DOHH2 (cell line): ENCODE measurements around the gene METTL5.
"Not testable (repeated sequence)": the region's sequence is repeated elsewhere in the genome, so short reads cannot be mapped to it uniquely, and the experiment has no call there.

Source experiments
- H3F3A ChIP-seq: fragments of 200-600 bp; sonication (generic), shearing (Covaris generic); 2 replicates; pipeline ENCODE4 v1.6.0; 2016; ENCODE audit warnings: antibody characterized with exemption, mild to moderate bottlenecking; ENCODE audit not compliant: control insufficient read depth, insufficient read depth
- H3K27ac ChIP-seq: fragments of 200-600 bp; sonication (generic); 2 replicates; pipeline ENCODE4 v1.5.1; 2014; ENCODE audit warnings: low read depth, mild to moderate bottlenecking, low read length, moderate library complexity
- H3K27me3 ChIP-seq: fragments of 200-600 bp; sonication (generic); 2 replicates; pipeline ENCODE4 v1.6.1; 2014; ENCODE audit warnings: mild to moderate bottlenecking, low read length, mixed read lengths; ENCODE audit not compliant: control insufficient read depth
- H3K36me3 ChIP-seq: fragments of 200-600 bp; sonication (generic); 2 replicates; pipeline ENCODE4 v1.6.1; 2014; ENCODE audit warnings: mild to moderate bottlenecking, low read length, moderate library complexity, mixed read lengths; ENCODE audit not compliant: control insufficient read depth
- H3K4me1 ChIP-seq: fragments of 200-600 bp; sonication (generic); 2 replicates; pipeline ENCODE4 v1.6.1; 2014; ENCODE audit warnings: mild to moderate bottlenecking, low read length, mixed read lengths; ENCODE audit not compliant: control insufficient read depth
- H3K4me2 ChIP-seq: fragments of 200-600 bp; sonication (generic); 2 replicates; pipeline ENCODE4 v1.6.0; 2014; ENCODE audit warnings: mild to moderate bottlenecking, low read length, moderate library complexity
- H3K4me3 ChIP-seq: fragments of 200-600 bp; sonication (generic); 2 replicates; pipeline ENCODE4 v1.5.1; 2014; ENCODE audit warnings: mild to moderate bottlenecking, low read length, mixed read lengths
- H3K79me2 ChIP-seq: fragments of 200-600 bp; sonication (generic); 2 replicates; pipeline ENCODE4 v1.6.1; 2014; ENCODE audit warnings: mild to moderate bottlenecking, low read length, mixed read lengths; ENCODE audit not compliant: control insufficient read depth
- H3K9me2 ChIP-seq: fragments of 200-600 bp; sonication (generic); replicated peaks from 2 replicates; pipeline ENCODE4 v1.6.1; 2014; ENCODE audit warnings: mild to moderate bottlenecking, low read length, mixed read lengths; ENCODE audit not compliant: control insufficient read depth
- H3K9me3 ChIP-seq: fragments of 200-600 bp; sonication (generic); 2 replicates; pipeline ENCODE4 v1.6.1; 2014; ENCODE audit warnings: antibody characterized with exemption, low read length, mixed read lengths; ENCODE audit not compliant: control insufficient read depth, insufficient read depth
- H4K20me1 ChIP-seq: fragments of 200-600 bp; sonication (generic); 2 replicates; pipeline ENCODE4 v1.6.0; 2014; ENCODE audit warnings: low read depth, mild to moderate bottlenecking, antibody characterized with exemption, low read length, moderate library complexity; ENCODE audit not compliant: control insufficient read depth, insufficient read depth
- EZH2phosphoT487 ChIP-seq: fragments of 200-600 bp; sonication (generic); IDR thresholded peaks from 2 replicates; pipeline ENCODE4 v1.6.1; 2017; ENCODE audit warnings: borderline replicate concordance, mild to moderate bottlenecking, antibody characterized with exemption, low read length, moderate library complexity, mixed read lengths
- TF ChIP-seq, protein P1 (sequence below): fragments of 200-600 bp; sonication (generic); IDR thresholded peaks from one replicate; pipeline ENCODE4 v1.5.1; 2014; ENCODE audit warnings: antibody characterized with exemption, mild to moderate bottlenecking, low read depth, low read length; ENCODE audit not compliant: poor library complexity, severe bottlenecking

Gene METTL5

DNA sequence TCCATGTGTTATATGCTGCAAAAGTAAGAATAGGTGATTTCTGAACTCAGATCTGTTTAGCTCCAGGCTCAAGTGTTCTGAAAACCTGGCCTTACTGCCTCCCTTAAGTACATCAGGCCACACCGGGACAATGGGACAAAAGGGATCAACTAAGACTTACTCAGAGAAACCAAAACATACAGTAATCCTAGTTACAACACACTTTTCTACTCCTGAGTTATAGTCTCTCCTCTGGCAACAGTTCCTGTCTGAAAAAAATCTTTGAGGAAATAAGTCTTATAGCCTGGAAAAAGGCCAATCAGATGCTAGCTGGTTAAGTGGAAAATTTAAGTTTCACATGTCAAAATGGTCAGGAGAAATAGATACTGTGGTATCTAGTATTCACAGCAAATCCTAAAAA, 5.6 kb downstream of the METTL5 start:
- H3K27me3 ChIP-seq = no peaks in the 10 kb centered on the region
- no peak overlapping the region for H3K27ac ChIP-seq
- H3K79me2 ChIP-seq = peaks cover 53% of the 10 kb centered on the region
- no peaks in the 10 kb centered on the region for H4K20me1 ChIP-seq
- no peak overlapping the region for H3K4me3 ChIP-seq
- peaks cover 83% of the 10 kb centered on the region for H3K36me3 ChIP-seq
- no peaks in the 10 kb centered on the region; the same call in 1 of the 2 replicates for H3K9me3 ChIP-seq
- TF ChIP-seq EZH2phosphoT487 = no peak
- TF ChIP-seq, protein P1, sequence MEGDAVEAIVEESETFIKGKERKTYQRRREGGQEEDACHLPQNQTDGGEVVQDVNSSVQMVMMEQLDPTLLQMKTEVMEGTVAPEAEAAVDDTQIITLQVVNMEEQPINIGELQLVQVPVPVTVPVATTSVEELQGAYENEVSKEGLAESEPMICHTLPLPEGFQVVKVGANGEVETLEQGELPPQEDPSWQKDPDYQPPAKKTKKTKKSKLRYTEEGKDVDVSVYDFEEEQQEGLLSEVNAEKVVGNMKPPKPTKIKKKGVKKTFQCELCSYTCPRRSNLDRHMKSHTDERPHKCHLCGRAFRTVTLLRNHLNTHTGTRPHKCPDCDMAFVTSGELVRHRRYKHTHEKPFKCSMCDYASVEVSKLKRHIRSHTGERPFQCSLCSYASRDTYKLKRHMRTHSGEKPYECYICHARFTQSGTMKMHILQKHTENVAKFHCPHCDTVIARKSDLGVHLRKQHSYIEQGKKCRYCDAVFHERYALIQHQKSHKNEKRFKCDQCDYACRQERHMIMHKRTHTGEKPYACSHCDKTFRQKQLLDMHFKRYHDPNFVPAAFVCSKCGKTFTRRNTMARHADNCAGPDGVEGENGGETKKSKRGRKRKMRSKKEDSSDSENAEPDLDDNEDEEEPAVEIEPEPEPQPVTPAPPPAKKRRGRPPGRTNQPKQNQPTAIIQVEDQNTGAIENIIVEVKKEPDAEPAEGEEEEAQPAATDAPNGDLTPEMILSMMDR = no peak
- H3K4me2 ChIP-seq = no peak overlapping the region
- no peaks in the 10 kb centered on the region for H3K9me2 ChIP-seq
- peaks cover 15% of the 10 kb centered on the region for H3K4me1 ChIP-seq
- peaks cover 17% of the 10 kb centered on the region; the same call in 1 of the 2 replicates for H3F3A ChIP-seq

DNA sequence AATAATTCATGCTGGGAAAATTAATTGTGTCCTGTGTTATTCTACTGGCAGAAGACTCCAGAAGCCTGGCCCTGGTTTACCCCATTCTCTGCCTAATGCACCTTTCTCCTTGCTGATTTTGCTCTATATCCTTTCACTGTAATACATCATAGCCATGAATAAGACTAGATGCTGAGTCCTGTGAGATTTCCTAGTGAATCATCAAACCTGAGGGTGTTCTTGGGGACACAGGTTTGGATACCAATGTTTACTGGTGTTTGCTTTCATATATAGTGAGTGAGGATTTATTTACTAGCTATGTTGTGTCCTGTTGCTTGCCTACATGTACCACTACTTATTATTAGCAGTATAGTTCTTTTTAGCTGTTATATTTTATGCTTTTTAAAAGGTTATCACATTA, 6.5 kb downstream of the METTL5 start:
- Histone ChIP-seq H3K4me3 (no peak overlapping the region), H3K27ac (no peak overlapping the region), H3K36me3 (peaks cover 86% of the 10 kb centered on the region), H3F3A (peaks cover 17% of the 10 kb centered on the region; the same call in 1 of the 2 replicates), H3K27me3 (no peaks in the 10 kb centered on the region), H4K20me1 (no peaks in the 10 kb centered on the region), H3K9me2 (no peaks in the 10 kb centered on the region), H3K4me2 (no peak overlapping the region), H3K9me3 (no peaks in the 10 kb centered on the region; the same call in 1 of the 2 replicates), H3K4me1 (peaks cover 12% of the 10 kb centered on the region), H3K79me2 (peaks cover 45% of the 10 kb centered on the region)
- TF ChIP-seq, protein P1 = no peak
- no peak for TF ChIP-seq EZH2phosphoT487

DNA sequence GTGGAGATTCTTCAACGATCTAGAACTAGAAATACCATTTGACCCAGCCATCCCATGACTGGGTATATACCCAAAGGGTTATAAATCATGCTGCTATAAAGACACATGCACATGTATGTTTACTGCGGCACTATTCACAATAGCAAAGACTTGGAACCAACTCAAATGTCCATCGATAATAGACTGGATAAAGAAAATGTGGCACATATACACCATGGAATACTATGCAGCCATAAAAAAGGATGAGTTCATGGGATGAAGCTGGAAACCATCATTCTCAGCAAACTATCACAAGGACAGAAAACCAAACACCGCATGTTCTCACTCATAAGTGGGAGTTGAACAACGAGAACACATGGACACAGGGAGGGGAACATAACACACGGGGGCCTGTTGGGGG, 7.3 kb downstream of the METTL5 start:
- H3K27ac ChIP-seq, H3K4me1 ChIP-seq, H3K4me3 ChIP-seq, H4K20me1 ChIP-seq, H3K27me3 ChIP-seq, H3K9me2 ChIP-seq, H3K4me2 ChIP-seq, H3K9me3 ChIP-seq: not testable (repeated sequence)
- H3K79me2 ChIP-seq = peaks cover 36% of the 10 kb centered on the region
- H3F3A ChIP-seq = peaks cover 19% of the 10 kb centered on the region; the same call in 1 of the 2 replicates
- H3K36me3 ChIP-seq = peaks cover 83% of the 10 kb centered on the region

DNA sequence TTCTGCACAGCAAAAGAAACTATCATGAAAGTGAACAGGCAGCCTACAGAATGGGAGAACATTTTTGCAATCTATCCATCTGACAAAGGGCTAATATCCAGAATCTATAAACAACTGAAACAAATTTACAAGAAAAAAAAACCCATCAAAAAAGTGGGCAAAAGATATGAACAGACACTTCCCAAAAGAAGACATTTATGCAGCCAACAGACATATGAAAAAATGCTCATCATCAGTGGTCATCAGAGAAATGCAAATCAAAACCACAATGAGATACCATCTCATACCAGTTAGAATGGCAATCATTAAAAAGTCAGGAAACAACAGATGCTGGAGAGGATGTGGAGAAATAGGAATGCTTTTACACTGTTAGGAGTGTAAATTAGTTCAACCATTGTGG, 7.7 kb downstream of the METTL5 start:
- not testable (repeated sequence) for H4K20me1 ChIP-seq, H3K4me2 ChIP-seq, H3K9me2 ChIP-seq, H3K4me1 ChIP-seq, H3K4me3 ChIP-seq, H3K9me3 ChIP-seq, H3K27ac ChIP-seq, H3K27me3 ChIP-seq
- H3F3A ChIP-seq = peaks cover 22% of the 10 kb centered on the region
- H3K79me2 ChIP-seq = peaks cover 32% of the 10 kb centered on the region
- peaks cover 83% of the 10 kb centered on the region for H3K36me3 ChIP-seq
